Type B pancreatic cell (in vitro differentiated cells): ENCODE results near the gene NAV2. TPM values are rescaled to one million over a fixed set of nuclear protein-coding genes. Genes with fewer than 3 reads are reported as not detected.

Experiments used
- DNase-seq: peaks from one replicate; pipeline ENCODE4 v3.0.0; 2021; ENCODE audit warnings: mixed read lengths; ENCODE audit not compliant: unreplicated experiment; ENCODE audit errors: extremely low spot score
- H3K27ac Mint-ChIP-seq: 2 replicates; pipeline ENCODE4 v1.8.0; 2021; ENCODE audit warnings: mild to moderate bottlenecking, mixed read lengths
- H3K27me3 Mint-ChIP-seq: 2 replicates; pipeline ENCODE4 v1.8.0; 2021; ENCODE audit warnings: mixed read lengths
- H3K36me3 Mint-ChIP-seq: 2 replicates; pipeline ENCODE4 v1.8.0; 2021; ENCODE audit warnings: mixed read lengths
- H3K4me1 Mint-ChIP-seq: one replicate; pipeline ENCODE4 v1.8.0; 2021; ENCODE audit warnings: mixed read lengths; ENCODE audit not compliant: unreplicated experiment
- H3K4me3 Mint-ChIP-seq: 2 replicates; pipeline ENCODE4 v1.8.0; 2021; ENCODE audit warnings: mild to moderate bottlenecking, mixed read lengths
- H3K9me3 Mint-ChIP-seq: 2 replicates; pipeline ENCODE4 v1.8.0; 2021; ENCODE audit warnings: mixed read lengths
- total RNA-seq: library from RNA; stranded (reverse); gene quantifications from 2 replicates; pipeline ENCODE4 v1.2.1, GENCODE V29; 2021; ENCODE audit warnings: low replicate concordance
- TF ChIP-seq, protein P1 (sequence below): fragments of 200-600 bp; sonication (generic); conservative IDR thresholded peaks from 2 replicates; pipeline ENCODE4 v1.5.0; 2021; ENCODE audit warnings: antibody characterized with exemption, mild to moderate bottlenecking

The NAV2 gene
- total RNA-seq, 1 donor from 2014 or later: 54.2 TPM

DNA sequence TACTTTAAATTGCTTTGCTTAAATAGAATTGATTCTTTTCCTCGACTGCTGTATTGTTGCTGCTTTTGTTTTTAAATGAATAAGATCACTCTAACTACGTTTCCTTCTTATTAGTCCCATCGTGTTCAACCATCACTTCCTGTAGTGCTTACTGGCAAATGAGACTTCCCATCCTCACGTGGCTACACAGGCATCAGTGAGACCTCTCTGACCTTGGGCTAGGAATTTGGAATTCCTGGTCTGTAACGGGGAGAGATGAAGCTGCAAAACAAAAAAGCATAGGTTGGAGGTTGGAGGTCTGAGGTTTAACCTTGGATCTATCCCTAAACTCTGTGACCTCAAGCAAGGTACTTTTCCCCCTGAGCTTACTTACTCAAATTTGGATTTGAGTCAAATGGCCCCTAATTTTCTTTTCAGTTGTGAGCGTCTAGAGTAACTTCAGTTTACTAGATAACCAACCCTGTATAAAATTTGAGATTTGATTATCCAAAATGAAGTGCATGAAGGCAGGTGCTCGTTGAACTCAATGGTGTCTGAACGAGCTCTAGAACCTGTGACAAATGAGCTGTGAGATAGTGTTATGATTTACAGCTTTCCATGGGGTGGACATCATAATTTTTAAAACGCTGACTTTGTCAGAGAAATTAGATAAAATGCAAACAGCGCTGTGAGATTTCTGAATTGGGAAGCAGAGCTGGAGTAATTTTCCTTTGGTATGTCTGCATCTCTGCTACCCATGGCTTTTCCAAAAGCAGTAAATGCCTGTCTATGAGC is 296.4 kb downstream of the NAV2 start:
- Mint-ChIP-seq H3K4me1 (peaks cover 26% of the 10 kb centered on the region), H3K4me3 (no peak overlapping the region), H3K36me3 (no peaks in the 10 kb centered on the region), H3K9me3 (no peaks in the 10 kb centered on the region), H3K27me3 (no peaks in the 10 kb centered on the region), H3K27ac (no peak overlapping the region)
- DNase-seq: no peak
- TF ChIP-seq, protein P1, sequence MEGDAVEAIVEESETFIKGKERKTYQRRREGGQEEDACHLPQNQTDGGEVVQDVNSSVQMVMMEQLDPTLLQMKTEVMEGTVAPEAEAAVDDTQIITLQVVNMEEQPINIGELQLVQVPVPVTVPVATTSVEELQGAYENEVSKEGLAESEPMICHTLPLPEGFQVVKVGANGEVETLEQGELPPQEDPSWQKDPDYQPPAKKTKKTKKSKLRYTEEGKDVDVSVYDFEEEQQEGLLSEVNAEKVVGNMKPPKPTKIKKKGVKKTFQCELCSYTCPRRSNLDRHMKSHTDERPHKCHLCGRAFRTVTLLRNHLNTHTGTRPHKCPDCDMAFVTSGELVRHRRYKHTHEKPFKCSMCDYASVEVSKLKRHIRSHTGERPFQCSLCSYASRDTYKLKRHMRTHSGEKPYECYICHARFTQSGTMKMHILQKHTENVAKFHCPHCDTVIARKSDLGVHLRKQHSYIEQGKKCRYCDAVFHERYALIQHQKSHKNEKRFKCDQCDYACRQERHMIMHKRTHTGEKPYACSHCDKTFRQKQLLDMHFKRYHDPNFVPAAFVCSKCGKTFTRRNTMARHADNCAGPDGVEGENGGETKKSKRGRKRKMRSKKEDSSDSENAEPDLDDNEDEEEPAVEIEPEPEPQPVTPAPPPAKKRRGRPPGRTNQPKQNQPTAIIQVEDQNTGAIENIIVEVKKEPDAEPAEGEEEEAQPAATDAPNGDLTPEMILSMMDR: no peak

DNA sequence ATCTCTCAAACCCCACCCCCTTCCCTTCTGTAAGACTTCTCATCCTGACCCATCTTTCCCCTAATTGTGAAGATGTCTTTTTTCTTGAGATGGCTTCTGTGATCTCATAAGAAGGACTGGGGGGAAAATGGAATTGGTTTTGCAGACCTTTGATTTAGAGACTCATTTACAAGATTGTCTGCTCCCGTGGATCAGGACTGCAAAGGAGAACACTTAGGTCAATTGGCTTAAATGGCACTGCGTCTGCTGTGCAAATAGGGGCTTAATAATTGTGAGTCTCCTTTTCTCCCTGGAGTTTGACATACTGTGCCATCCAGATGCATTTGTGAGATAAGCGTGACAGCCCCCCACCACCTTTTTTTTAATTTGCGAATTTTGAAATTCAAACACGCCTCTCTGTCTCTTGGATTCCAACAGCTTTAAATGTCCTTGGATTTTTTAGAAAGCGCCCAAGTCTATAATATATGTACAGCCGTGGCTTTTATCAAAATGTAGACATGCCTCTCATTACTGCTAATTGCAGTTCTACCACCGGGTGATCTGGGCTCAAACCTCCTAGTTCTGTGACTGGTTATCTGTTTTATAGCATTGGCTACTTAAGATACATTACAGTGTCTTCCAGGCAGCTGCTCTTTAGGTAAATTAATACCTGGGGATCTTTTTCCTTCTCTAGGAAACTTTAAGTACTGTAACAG is 297.7 kb downstream of the NAV2 start:
- Mint-ChIP-seq H3K27ac (no peak overlapping the region), H3K4me1 (peaks cover 27% of the 10 kb centered on the region), H3K36me3 (no peaks in the 10 kb centered on the region), H3K4me3 (no peak overlapping the region), H3K27me3 (no peaks in the 10 kb centered on the region), H3K9me3 (no peaks in the 10 kb centered on the region)
- TF ChIP-seq, protein P1: no peak
- DNase-seq: no peak

DNA sequence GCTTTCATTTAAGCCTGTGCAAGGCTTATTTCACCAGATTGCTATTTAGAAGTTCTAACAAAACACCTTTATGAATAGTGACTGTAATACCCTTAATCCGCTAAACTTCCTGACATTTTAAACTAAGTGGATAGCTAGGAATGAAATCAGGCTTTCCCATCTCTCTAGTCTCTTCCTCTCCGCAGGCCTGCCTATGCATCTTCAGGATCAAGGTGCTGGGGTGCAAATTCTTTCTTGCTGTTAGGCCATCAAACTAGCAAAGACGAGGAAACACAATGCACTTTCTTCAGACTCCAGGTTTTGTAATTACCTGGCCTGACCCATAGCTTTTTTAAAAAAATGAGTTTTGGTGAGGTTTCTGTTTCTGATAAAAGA is 298.2 kb downstream of the NAV2 start:
- H3K4me3 Mint-ChIP-seq: no peak overlapping the region
- TF ChIP-seq, protein P1: no peak
- peaks cover 26% of the 10 kb centered on the region for H3K4me1 Mint-ChIP-seq
- no peaks in the 10 kb centered on the region for H3K27me3 Mint-ChIP-seq
- no peaks in the 10 kb centered on the region for H3K9me3 Mint-ChIP-seq
- DNase-seq: no peak
- H3K27ac Mint-ChIP-seq: no peak overlapping the region
- H3K36me3 Mint-ChIP-seq: no peaks in the 10 kb centered on the region

DNA sequence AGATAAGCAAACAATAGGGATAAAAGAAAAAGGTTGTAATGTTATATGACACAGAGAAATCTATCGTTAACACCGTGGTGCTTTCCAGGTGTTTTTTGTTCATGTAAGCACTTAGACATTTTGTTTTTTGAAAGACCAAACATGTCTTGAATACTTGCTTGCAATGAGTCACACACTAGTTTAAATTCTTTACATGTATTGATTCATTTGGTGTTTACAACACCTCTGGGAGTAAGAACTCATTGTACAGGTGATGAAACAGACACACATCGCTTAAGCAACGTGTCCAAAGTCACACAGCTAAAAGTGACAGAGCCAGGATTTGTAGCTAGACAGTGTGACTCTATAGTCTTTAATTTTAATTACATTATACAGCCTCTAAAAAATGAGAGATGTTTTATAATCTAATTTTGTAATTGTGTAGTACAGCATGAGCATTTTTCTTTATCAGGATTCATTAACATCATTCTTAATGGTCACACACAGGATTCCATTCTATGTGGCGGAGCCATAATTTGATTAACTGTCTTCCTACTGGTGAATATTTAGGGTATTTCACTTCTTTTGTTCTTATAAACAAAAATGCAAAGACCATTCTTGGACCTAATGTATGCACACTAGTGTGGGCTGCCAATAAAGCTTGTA is 298.8 kb downstream of the NAV2 start:
- Mint-ChIP-seq H3K27me3 (no peaks in the 10 kb centered on the region), H3K4me3 (no peak overlapping the region), H3K27ac (no peak overlapping the region), H3K36me3 (no peaks in the 10 kb centered on the region), H3K9me3 (no peaks in the 10 kb centered on the region), H3K4me1 (peaks cover 24% of the 10 kb centered on the region)
- no peak for DNase-seq
- TF ChIP-seq, protein P1: no peak

DNA sequence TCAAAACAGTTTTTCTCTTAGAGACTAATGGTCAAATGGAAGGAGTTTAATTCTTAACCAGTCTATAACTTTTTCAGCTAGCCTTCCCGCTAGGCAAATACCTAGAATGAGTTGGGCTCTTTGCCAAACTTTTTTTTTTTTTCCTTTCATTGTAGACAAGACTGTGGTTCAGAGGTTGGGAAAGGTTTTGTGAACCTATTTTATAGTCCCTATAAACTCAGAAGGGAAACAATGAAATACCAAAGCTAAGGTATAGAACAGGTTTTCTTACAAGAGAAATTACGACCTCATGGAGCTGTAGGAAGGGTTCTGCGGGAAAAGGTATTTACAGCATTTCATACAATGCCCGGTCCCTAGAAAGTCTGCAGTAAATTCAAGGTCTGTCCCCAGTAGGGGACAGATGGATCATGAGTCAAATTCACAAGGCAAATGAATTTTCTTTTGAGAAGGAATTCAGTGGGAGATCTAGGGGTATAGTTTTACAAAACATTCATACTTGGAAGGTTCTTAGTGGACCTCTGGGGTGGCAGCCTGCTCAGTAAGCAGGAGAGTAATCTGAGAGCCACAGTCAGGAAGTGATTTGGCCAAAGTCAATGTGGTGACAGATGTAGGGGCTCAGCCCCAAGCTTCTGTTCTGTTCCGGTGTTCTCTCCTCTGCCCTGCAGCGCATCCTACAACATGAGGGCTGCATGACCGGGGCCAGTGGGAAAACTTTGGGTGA is 300.9 kb downstream of the NAV2 start:
- H3K4me3 Mint-ChIP-seq: peak overlapping the region; percentile 61
- TF ChIP-seq, protein P1: no peak
- no peaks in the 10 kb centered on the region for H3K27me3 Mint-ChIP-seq
- H3K27ac Mint-ChIP-seq: peak overlapping the region; percentile 50
- peaks cover 29% of the 10 kb centered on the region for H3K4me1 Mint-ChIP-seq
- peaks cover 5% of the 10 kb centered on the region for H3K9me3 Mint-ChIP-seq
- peaks cover 4% of the 10 kb centered on the region for H3K36me3 Mint-ChIP-seq
- DNase-seq: no peak
